H1 (cell line): Measurements from ENCODE around the gene STARD13. TPM values are rescaled to one million over a fixed set of nuclear protein-coding genes. Genes with fewer than 3 reads are reported as not detected.

Experiments used
- CTCF ChIA-PET: fragments of 300-600 bp; sonication (Branson Sonifier 250); formaldehyde crosslinking; loops from one replicate; lab custom pipeline; 2021; ENCODE audit not compliant: partially characterized antibody; lab: Charles Lee
- POLR2A ChIA-PET: fragments of 300-600 bp; sonication (Branson Sonifier 250); formaldehyde crosslinking; loops from one replicate; lab custom pipeline; 2021; ENCODE audit warnings: inconsistent platforms; ENCODE audit not compliant: partially characterized antibody; lab: Charles Lee
- DNase-seq, 2 experiments: peaks; one replicate each; pipeline versions ENCODE4 v3.0.0 to v3.0.0-alpha.2; 2010 to 2022; ENCODE audit warnings: low spot score in 2 of 2, low read depth in 1 of 2, mixed read lengths in 1 of 2
- FAIRE-seq: peaks from 2 replicates; lab custom pipeline; 2011; peaks lifted over from hg19 to GRCh38; lab: Jason Lieb, UNC
- H2AFZ ChIP-seq: 2 replicates; pipeline ENCODE4 v1.8.1; 2012; ENCODE audit warnings: low read length, inconsistent platforms
- H2AK5ac ChIP-seq: 2 replicates; pipeline ENCODE4 v1.6.1; 2013; ENCODE audit warnings: low read depth, low read length
- H2BK120ac ChIP-seq: replicated peaks from 2 replicates; pipeline ENCODE3; 2013; ENCODE audit warnings: low read depth, low read length, inconsistent platforms
- H2BK12ac ChIP-seq: 2 replicates; pipeline ENCODE4 v1.6.1; 2013; ENCODE audit warnings: low read depth, low read length
- H2BK15ac ChIP-seq: 2 replicates; pipeline ENCODE4 v1.6.1; 2013; ENCODE audit warnings: low read length
- H2BK20ac ChIP-seq: 2 replicates; pipeline ENCODE4 v1.6.1; 2013; ENCODE audit warnings: low read length
- H2BK5ac ChIP-seq: 2 replicates; pipeline ENCODE4 v1.6.1; 2013; ENCODE audit warnings: low read depth, low read length
- H3K14ac ChIP-seq: 2 replicates; pipeline ENCODE4 v1.6.1; 2013; ENCODE audit warnings: inconsistent platforms; ENCODE audit not compliant: insufficient read length
- H3K18ac ChIP-seq: 2 replicates; pipeline ENCODE4 v1.6.1; 2013; ENCODE audit warnings: low read length; ENCODE audit errors: extremely low read depth
- H3K23ac ChIP-seq: 2 replicates; pipeline ENCODE4 v1.6.1; 2013; ENCODE audit warnings: inconsistent platforms; ENCODE audit not compliant: insufficient read length
- H3K23me2 ChIP-seq: 2 replicates; pipeline ENCODE4 v1.6.1; 2013; ENCODE audit warnings: low read depth, low read length
- H3K27ac ChIP-seq: 2 replicates; pipeline ENCODE4 v1.6.1; 2011; ENCODE audit warnings: low read depth, low read length, inconsistent platforms
- H3K27me3 ChIP-seq, 4 experiments: replicated peaks in 1 of 4; 1 replicate in 1 of 4; 2 replicates in 3 of 4; pipeline versions ENCODE4 v1.6.1 to v1.8.1; 2011 to 2013; ENCODE audit warnings: low read length in 3 of 4, mild to moderate bottlenecking in 3 of 4, inconsistent platforms in 2 of 4, mixed read lengths in 2 of 4, moderate library complexity in 1 of 4; ENCODE audit not compliant: control insufficient read depth in 3 of 4, insufficient read depth in 3 of 4; ENCODE audit errors: extremely low read depth in 1 of 4
- H3K36me3 ChIP-seq, 4 experiments: 2 replicates each; pipeline versions ENCODE4 v1.6.1 to v1.8.1; 2011 to 2013; ENCODE audit warnings: mild to moderate bottlenecking in 4 of 4, low read length in 3 of 4, moderate library complexity in 2 of 4, control low read depth in 1 of 4, inconsistent platforms in 1 of 4; ENCODE audit not compliant: insufficient read depth in 4 of 4, control insufficient read depth in 2 of 4
- H3K4ac ChIP-seq: replicated peaks from 2 replicates; pipeline ENCODE3; 2013; ENCODE audit warnings: low read length, low read depth, mixed read lengths, inconsistent platforms; ENCODE audit not compliant: insufficient read length
- H3K4me1 ChIP-seq, 4 experiments: replicated peaks in 1 of 4; 1 replicate in 1 of 4; 2 replicates in 3 of 4; pipeline versions ENCODE4 v1.6.1 to v1.8.1; 2011 to 2013; ENCODE audit warnings: low read length in 3 of 4, inconsistent platforms in 2 of 4, mixed read lengths in 1 of 4; ENCODE audit not compliant: insufficient read depth in 4 of 4, control insufficient read depth in 3 of 4
- H3K4me2 ChIP-seq, 2 experiments: 2 replicates each; pipeline versions ENCODE4 v1.6.1 to v1.8.1; 2011 to 2013; ENCODE audit warnings: low read depth in 2 of 2, low read length in 2 of 2, control low read depth in 1 of 2, inconsistent platforms in 1 of 2, mild to moderate bottlenecking in 1 of 2; ENCODE audit not compliant: insufficient read depth in 1 of 2
- H3K4me3 ChIP-seq, 4 experiments: fragments of 200-600, 300-600 bp in 1 of 4; sonication (generic), shearing (Covaris generic), sonication (Bioruptor Twin) in 1 of 4; 2 replicates each; pipeline versions ENCODE4 v1.5.1 to v1.8.1; 2011 to 2016; ENCODE audit warnings: low read length in 4 of 4, low read depth in 3 of 4, control low read depth in 2 of 4, inconsistent platforms in 2 of 4, mild to moderate bottlenecking in 2 of 4, mixed read lengths in 1 of 4, moderate library complexity in 1 of 4; ENCODE audit not compliant: insufficient read depth in 2 of 4; ENCODE audit errors: extremely low read depth in 1 of 4
- H3K56ac ChIP-seq: replicated peaks from 2 replicates; pipeline ENCODE3; 2013; ENCODE audit warnings: low read depth, mild to moderate bottlenecking, mixed read lengths, low read length, inconsistent platforms; ENCODE audit not compliant: insufficient read length
- H3K79me1 ChIP-seq: 2 replicates; pipeline ENCODE4 v1.6.1; 2013; ENCODE audit warnings: low read depth, low read length, control low read depth
- H3K79me2 ChIP-seq, 2 experiments: 2 replicates each; pipeline versions ENCODE4 v1.6.1 to v1.8.1; 2012 to 2013; ENCODE audit warnings: low read length in 2 of 2, mild to moderate bottlenecking in 2 of 2, inconsistent platforms in 1 of 2; ENCODE audit not compliant: insufficient read depth in 2 of 2, control insufficient read depth in 1 of 2
- H3K9ac ChIP-seq, 4 experiments: replicated peaks in 1 of 4; 1 replicate in 1 of 4; 2 replicates in 3 of 4; pipeline versions ENCODE4 v1.6.1 to v1.8.1; 2011 to 2013; ENCODE audit warnings: low read depth in 3 of 4, low read length in 3 of 4, control low read depth in 2 of 4, mild to moderate bottlenecking in 2 of 4, moderate library complexity in 2 of 4, inconsistent platforms in 1 of 4; ENCODE audit errors: extremely low read depth in 1 of 4
- H3K9me3 ChIP-seq, 2 experiments: 2 replicates each; pipeline versions ENCODE4 v1.6.1 to v1.8.1; 2012 to 2013; ENCODE audit warnings: mild to moderate bottlenecking in 2 of 2, moderate library complexity in 2 of 2, control low read depth in 1 of 2, inconsistent platforms in 1 of 2, low read depth in 1 of 2, low read length in 1 of 2, mixed read lengths in 1 of 2; ENCODE audit not compliant: insufficient read depth in 2 of 2
- H4K20me1 ChIP-seq, 2 experiments: replicated peaks in 1 of 2; 2 replicates each; pipeline versions ENCODE3 to v1.8.1; 2011 to 2013; ENCODE audit warnings: inconsistent platforms in 2 of 2, low read length in 2 of 2, mild to moderate bottlenecking in 1 of 2; ENCODE audit not compliant: insufficient read depth in 2 of 2, control insufficient read depth in 1 of 2
- H4K5ac ChIP-seq: 2 replicates; pipeline ENCODE4 v1.6.1; 2013; ENCODE audit warnings: low read length, low read depth, mixed read lengths, inconsistent platforms; ENCODE audit not compliant: insufficient read length
- H4K8ac ChIP-seq: 2 replicates; pipeline ENCODE4 v1.8.0; 2013; ENCODE audit warnings: mild to moderate bottlenecking, moderate library complexity, low read length, inconsistent platforms; ENCODE audit not compliant: insufficient read depth; ENCODE audit errors: extremely low read depth
- H4K91ac ChIP-seq: replicated peaks from 2 replicates; pipeline ENCODE3; 2013; ENCODE audit warnings: low read length, mixed read lengths, inconsistent platforms; ENCODE audit not compliant: insufficient read length
- CBX8 ChIP-seq: fragments of 300-800, 300-1000 bp; sonication (generic); IDR thresholded peaks from 2 replicates; pipeline ENCODE4 v1.7.1; 2016; ENCODE audit warnings: low read depth, low read length, borderline replicate concordance
- EGR1 ChIP-seq: IDR thresholded peaks from 2 replicates; pipeline ENCODE4 v1.6.1; 2011; ENCODE audit warnings: low read depth, low read length, borderline replicate concordance
- RAD21 ChIP-seq, 2 experiments: IDR thresholded peaks in 1 of 2; conservative IDR thresholded peaks in 1 of 2; 2 replicates each; pipeline ENCODE4 v1.6.1; 2011; ENCODE audit warnings: low read depth in 2 of 2, low read length in 2 of 2, improper control_type of control experiment in 1 of 2, inconsistent platforms in 1 of 2, mild to moderate bottlenecking in 1 of 2, moderate library complexity in 1 of 2
- TAF7 ChIP-seq: optimal IDR thresholded peaks from 2 replicates; pipeline ENCODE3; 2011; ENCODE audit warnings: low read depth, mild to moderate bottlenecking, inconsistent platforms, low read length, moderate library complexity, borderline replicate concordance
- TCF12 ChIP-seq: IDR thresholded peaks from 2 replicates; pipeline ENCODE4 v1.6.1; 2011; ENCODE audit warnings: low read depth, mild to moderate bottlenecking, low read length
- YY1 ChIP-seq: IDR thresholded peaks from 2 replicates; pipeline ENCODE4 v1.6.1; 2011; ENCODE audit warnings: low read depth, mild to moderate bottlenecking, low read length
- ZNF274 ChIP-seq: IDR thresholded peaks from 2 replicates; pipeline ENCODE4 v1.7.0; 2012; ENCODE audit warnings: low read length, borderline replicate concordance; ENCODE audit errors: extremely low read depth
- WGBS, 2 experiments: shearing (Covaris generic) in 1 of 2; methylation state at CpG; one replicate each; pipeline versions ENCODE4 v1.1.6 to v1.1.7; 2013 to 2015; ENCODE audit warnings: low lambda C conversion rate in 2 of 2, mixed read lengths in 2 of 2, inconsistent platforms in 1 of 2, low coverage in 1 of 2, missing lambda C conversion rate in 1 of 2; ENCODE audit not compliant: insufficient replicate concordance in 2 of 2, insufficient coverage in 1 of 2, insufficient read length in 1 of 2; ENCODE audit errors: extremely low coverage in 1 of 2, missing lambda C conversion rate in 1 of 2; 5-methylcytosine and 5-hydroxymethylcytosine counted together
- polyA plus RNA-seq, 7 experiments: library from polyadenylated mRNA; depleted of rRNA in 3 of 7; stranded (reverse) in 5 of 7; unstranded in 2 of 7; fragments of >200 nt in 5 of 7; fragments of 200-250 nt in 2 of 7; gene quantifications; 1 replicate in 5 of 7; 2 replicates in 1 of 7; 4 replicates in 1 of 7; pipeline versions ENCODE4 v1.2.1 to v1.2.3, GENCODE V29; 2011 to 2013; ENCODE audit warnings: missing spikeins in 2 of 7, mixed read lengths in 2 of 7
- total RNA-seq: library from RNA; stranded (reverse); fragmentation: NEBNext Ultra II Directional; extraction: Animal tissue kit (Norgen Biotek cat#: 25700); gene quantifications from 2 replicates; pipeline ENCODE4 v1.2.1, GENCODE V29; 2021
- TF ChIP-seq, protein P1 (sequence below), 3 experiments: IDR thresholded peaks; 1 replicate in 2 of 3; 2 replicates in 1 of 3; pipeline versions ENCODE4 v1.5.1 to v1.6.1; 2011; ENCODE audit warnings: low read length in 3 of 3, mild to moderate bottlenecking in 3 of 3, inconsistent platforms in 2 of 3, low read depth in 1 of 3, moderate library complexity in 1 of 3; ENCODE audit not compliant: insufficient read depth in 1 of 3; ENCODE audit errors: control extremely low read depth in 1 of 3
- TF ChIP-seq, protein P2 (sequence below): IDR thresholded peaks from 2 replicates; pipeline ENCODE4 v1.6.1; 2012; ENCODE audit warnings: inconsistent platforms
- TF ChIP-seq, protein P3 (sequence below): IDR thresholded peaks from 2 replicates; pipeline ENCODE4 v1.6.1; 2011; ENCODE audit warnings: low read length, improper control_type of control experiment

STARD13 gene
- total and polyA plus RNA-seq, 2 of the 8 experiments (the other 6 are each of a cell fraction or from before 2014, with no cell fraction given) = 0.82 to 2.9 TPM

DNA sequence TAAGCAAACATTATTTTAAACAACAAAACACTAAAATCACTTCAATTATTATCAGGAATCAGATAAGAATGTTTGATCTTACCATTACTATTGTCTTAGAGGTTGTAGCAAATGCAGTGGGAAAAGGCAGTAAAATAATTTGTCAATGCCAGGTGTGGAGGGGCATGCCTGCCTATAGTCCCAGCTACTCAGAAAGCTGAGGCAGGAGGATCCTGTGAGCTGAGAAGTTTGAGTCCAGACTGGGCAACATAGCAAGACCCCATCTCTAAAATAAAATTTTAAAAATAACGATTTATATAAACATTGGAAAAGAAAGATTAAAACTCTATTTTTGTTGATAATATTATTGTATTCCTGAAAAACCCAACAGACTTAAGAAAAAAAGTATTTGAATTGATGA lies 202.5 kb downstream of the STARD13 start:
- no peak overlapping the region for H3K4me2 ChIP-seq
- H2BK120ac ChIP-seq = no peak overlapping the region
- no peak overlapping the region for H4K8ac ChIP-seq
- no peak for FAIRE-seq
- no peak overlapping the region for H3K56ac ChIP-seq
- WGBS, 2 experiments = 92% methylated on average over 1 of the region's 1 CpG; no CpG with 5 or more reads in 1 of the 2 experiments
- no peak overlapping the region for H2BK5ac ChIP-seq
- H2AK5ac ChIP-seq = no peak overlapping the region
- 0 out of 7 replicates have a peak, but pooled peaks cover 0 to 2% (median 0%) of the 10 kb centered on the region in 4 experiments for H3K27me3 ChIP-seq
- H3K27ac ChIP-seq = no peak overlapping the region
- H3K9me3 ChIP-seq = no peaks in the 10 kb centered on the region
- DNase-seq = no peak
- H3K9ac ChIP-seq = no peak overlapping the region
- no peaks in the 10 kb centered on the region for H3K79me1 ChIP-seq
- H3K14ac ChIP-seq = no peak overlapping the region
- H3K4me3 ChIP-seq = no peak overlapping the region
- ChIA-PET CTCF (no interaction called here), POLR2A (no interaction called here)
- H3K4ac ChIP-seq = no peak overlapping the region
- H2BK15ac ChIP-seq = no peak overlapping the region
- H2BK20ac ChIP-seq = no peak overlapping the region
- no peak overlapping the region for H2AFZ ChIP-seq
- no peak overlapping the region for H3K23ac ChIP-seq
- H2BK12ac ChIP-seq = no peak overlapping the region
- no peaks in the 10 kb centered on the region for H3K23me2 ChIP-seq
- no peaks in the 10 kb centered on the region for H3K4me1 ChIP-seq
- H3K36me3 ChIP-seq = no peaks in the 10 kb centered on the region
- no peak overlapping the region for H3K18ac ChIP-seq
- H4K91ac ChIP-seq = no peak overlapping the region
- H4K20me1 ChIP-seq = no peaks in the 10 kb centered on the region
- no peaks in the 10 kb centered on the region for H3K79me2 ChIP-seq
- H4K5ac ChIP-seq = no peak overlapping the region
- TF ChIP-seq, protein P1, sequence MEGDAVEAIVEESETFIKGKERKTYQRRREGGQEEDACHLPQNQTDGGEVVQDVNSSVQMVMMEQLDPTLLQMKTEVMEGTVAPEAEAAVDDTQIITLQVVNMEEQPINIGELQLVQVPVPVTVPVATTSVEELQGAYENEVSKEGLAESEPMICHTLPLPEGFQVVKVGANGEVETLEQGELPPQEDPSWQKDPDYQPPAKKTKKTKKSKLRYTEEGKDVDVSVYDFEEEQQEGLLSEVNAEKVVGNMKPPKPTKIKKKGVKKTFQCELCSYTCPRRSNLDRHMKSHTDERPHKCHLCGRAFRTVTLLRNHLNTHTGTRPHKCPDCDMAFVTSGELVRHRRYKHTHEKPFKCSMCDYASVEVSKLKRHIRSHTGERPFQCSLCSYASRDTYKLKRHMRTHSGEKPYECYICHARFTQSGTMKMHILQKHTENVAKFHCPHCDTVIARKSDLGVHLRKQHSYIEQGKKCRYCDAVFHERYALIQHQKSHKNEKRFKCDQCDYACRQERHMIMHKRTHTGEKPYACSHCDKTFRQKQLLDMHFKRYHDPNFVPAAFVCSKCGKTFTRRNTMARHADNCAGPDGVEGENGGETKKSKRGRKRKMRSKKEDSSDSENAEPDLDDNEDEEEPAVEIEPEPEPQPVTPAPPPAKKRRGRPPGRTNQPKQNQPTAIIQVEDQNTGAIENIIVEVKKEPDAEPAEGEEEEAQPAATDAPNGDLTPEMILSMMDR (IDR thresholded peaks at IDR 0.05; ENCODE audit: control extremely low read depth in 1 of 3, insufficient read depth in 1 of 3, low read depth in 1 of 3, low read length in 3 of 3) = no peak
- TF ChIP-seq RAD21 (IDR thresholded peaks at IDR 0.05 in 1 of 2, conservative IDR thresholded peaks at IDR 0.05 in 1 of 2; ENCODE audit: low read depth in 2 of 2, low read length in 2 of 2) (no peak), TCF12 (no peak), TAF7 (no peak), CBX8 (no peak), ZNF274 (no peak), EGR1 (no peak), YY1 (no peak)
- TF ChIP-seq, protein P2, sequence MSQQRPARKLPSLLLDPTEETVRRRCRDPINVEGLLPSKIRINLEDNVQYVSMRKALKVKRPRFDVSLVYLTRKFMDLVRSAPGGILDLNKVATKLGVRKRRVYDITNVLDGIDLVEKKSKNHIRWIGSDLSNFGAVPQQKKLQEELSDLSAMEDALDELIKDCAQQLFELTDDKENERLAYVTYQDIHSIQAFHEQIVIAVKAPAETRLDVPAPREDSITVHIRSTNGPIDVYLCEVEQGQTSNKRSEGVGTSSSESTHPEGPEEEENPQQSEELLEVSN = no peak
- TF ChIP-seq, protein P3, sequence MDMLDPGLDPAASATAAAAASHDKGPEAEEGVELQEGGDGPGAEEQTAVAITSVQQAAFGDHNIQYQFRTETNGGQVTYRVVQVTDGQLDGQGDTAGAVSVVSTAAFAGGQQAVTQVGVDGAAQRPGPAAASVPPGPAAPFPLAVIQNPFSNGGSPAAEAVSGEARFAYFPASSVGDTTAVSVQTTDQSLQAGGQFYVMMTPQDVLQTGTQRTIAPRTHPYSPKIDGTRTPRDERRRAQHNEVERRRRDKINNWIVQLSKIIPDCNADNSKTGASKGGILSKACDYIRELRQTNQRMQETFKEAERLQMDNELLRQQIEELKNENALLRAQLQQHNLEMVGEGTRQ = no peak
